H9 (cell line): ENCODE results near the gene KLF13. TPM values are rescaled to one million over a fixed set of nuclear protein-coding genes. Genes with fewer than 3 reads are reported as not detected.

ENCODE experiments used
- DNase-seq: peaks from one replicate; pipeline ENCODE4 v3.0.0-alpha.2; 2017
- H2AFZ ChIP-seq: one replicate; pipeline ENCODE4 v1.6.1; 2013; ENCODE audit warnings: mild to moderate bottlenecking, low read length, control low read depth, moderate library complexity
- H2AK5ac ChIP-seq: 2 replicates; pipeline ENCODE4 v1.6.1; 2013; ENCODE audit warnings: low read length, control low read depth, mixed read lengths; ENCODE audit not compliant: insufficient read length
- H2BK120ac ChIP-seq: one replicate; pipeline ENCODE4 v1.6.1; 2013; ENCODE audit warnings: low read depth, mild to moderate bottlenecking, low read length, control low read depth, inconsistent platforms; ENCODE audit not compliant: poor library complexity, severe bottlenecking
- H2BK12ac ChIP-seq: 2 replicates; pipeline ENCODE4 v1.6.1; 2013; ENCODE audit warnings: low read length, control low read depth, mixed read lengths, low read depth; ENCODE audit not compliant: insufficient read length
- H2BK15ac ChIP-seq: 2 replicates; pipeline ENCODE4 v1.6.1; 2013; ENCODE audit warnings: low read depth, low read length, control low read depth
- H2BK20ac ChIP-seq: one replicate; pipeline ENCODE4 v1.6.1; 2013; ENCODE audit warnings: low read depth, mild to moderate bottlenecking, low read length, control low read depth, inconsistent platforms; ENCODE audit not compliant: poor library complexity, severe bottlenecking
- H2BK5ac ChIP-seq: 2 replicates; pipeline ENCODE4 v1.6.1; 2013; ENCODE audit warnings: low read length, control low read depth, mixed read lengths; ENCODE audit not compliant: insufficient read length
- H3K14ac ChIP-seq: 2 replicates; pipeline ENCODE4 v1.6.1; 2013; ENCODE audit warnings: low read length, control low read depth; ENCODE audit not compliant: insufficient read depth
- H3K18ac ChIP-seq: 2 replicates; pipeline ENCODE4 v1.6.1; 2013; ENCODE audit warnings: low read depth, mild to moderate bottlenecking, mixed read lengths, low read length, control low read depth; ENCODE audit not compliant: insufficient read length
- H3K23ac ChIP-seq: 2 replicates; pipeline ENCODE4 v1.6.1; 2013; ENCODE audit warnings: low read length, control low read depth, mixed read lengths, low read depth; ENCODE audit not compliant: insufficient read length
- H3K23me2 ChIP-seq: 2 replicates; pipeline ENCODE4 v1.6.1; 2013; ENCODE audit warnings: low read depth, mild to moderate bottlenecking, mixed read lengths, low read length, control low read depth; ENCODE audit not compliant: insufficient read length, poor library complexity, severe bottlenecking
- H3K27ac ChIP-seq: 2 replicates; pipeline ENCODE4 v1.5.1; 2013; ENCODE audit warnings: low read length, control low read depth, mixed read lengths, low read depth; ENCODE audit not compliant: insufficient read length
- H3K27me3 ChIP-seq: 2 replicates; pipeline ENCODE4 v1.6.1; 2013; ENCODE audit warnings: low read length, control low read depth, inconsistent platforms; ENCODE audit not compliant: insufficient read depth
- H3K4ac ChIP-seq: 2 replicates; pipeline ENCODE4 v1.6.1; 2013; ENCODE audit warnings: low read depth, mild to moderate bottlenecking, control low read depth, inconsistent platforms, low read length, moderate library complexity
- H3K4me1 ChIP-seq: 2 replicates; pipeline ENCODE4 v1.6.1; 2013; ENCODE audit warnings: low read length, control low read depth, inconsistent platforms; ENCODE audit not compliant: insufficient read depth
- H3K4me2 ChIP-seq: 2 replicates; pipeline ENCODE4 v1.6.1; 2013; ENCODE audit warnings: low read length, control low read depth, mixed read lengths; ENCODE audit not compliant: insufficient read length, insufficient read depth
- H3K56ac ChIP-seq: 2 replicates; pipeline ENCODE4 v1.6.1; 2013; ENCODE audit warnings: low read depth, mild to moderate bottlenecking, mixed read lengths, low read length, control low read depth; ENCODE audit not compliant: insufficient read length
- H3K79me1 ChIP-seq: 2 replicates; pipeline ENCODE4 v1.6.1; 2013; ENCODE audit warnings: low read depth, mild to moderate bottlenecking, moderate library complexity, low read length, control low read depth, inconsistent platforms; ENCODE audit not compliant: insufficient read depth, poor library complexity, severe bottlenecking
- H3K79me2 ChIP-seq: 2 replicates; pipeline ENCODE4 v1.6.1; 2013; ENCODE audit warnings: low read length, control low read depth, inconsistent platforms; ENCODE audit not compliant: insufficient read depth
- H3K9ac ChIP-seq: 2 replicates; pipeline ENCODE4 v1.6.1; 2013; ENCODE audit warnings: low read length, control low read depth, mixed read lengths; ENCODE audit not compliant: insufficient read length; ENCODE audit errors: extremely low read depth
- H3K9me3 ChIP-seq: one replicate; pipeline ENCODE4 v1.6.1; 2013; ENCODE audit warnings: low read depth, low read length, inconsistent platforms; ENCODE audit not compliant: control insufficient read depth
- H3T11ph ChIP-seq: one replicate; pipeline ENCODE4 v1.6.1; 2013; ENCODE audit warnings: mild to moderate bottlenecking, low read length, control low read depth, inconsistent platforms
- H4K20me1 ChIP-seq: one replicate; pipeline ENCODE4 v1.6.1; 2013; ENCODE audit not compliant: control insufficient read depth, insufficient read length, insufficient read depth
- H4K5ac ChIP-seq: 2 replicates; pipeline ENCODE4 v1.6.1; 2013; ENCODE audit warnings: low read depth, mild to moderate bottlenecking, mixed read lengths, low read length, control low read depth; ENCODE audit not compliant: insufficient read length
- H4K8ac ChIP-seq: replicated peaks from 2 replicates; pipeline ENCODE4 v1.6.1; 2013; ENCODE audit warnings: low read length, control low read depth, mixed read lengths, low read depth; ENCODE audit not compliant: insufficient read length
- H4K91ac ChIP-seq: 2 replicates; pipeline ENCODE4 v1.6.1; 2013; ENCODE audit warnings: low read depth, mild to moderate bottlenecking, moderate library complexity, mixed read lengths, low read length, control low read depth; ENCODE audit not compliant: insufficient read length
- H3K27ac Mint-ChIP-seq, 3 experiments: 2 replicates in 2 of 3; 3 replicates in 1 of 3; pipeline ENCODE4 v1.8.0; 2020 to 2021; ENCODE audit warnings: mixed read lengths in 3 of 3, mild to moderate bottlenecking in 1 of 3, moderate library complexity in 1 of 3
- H3K27me3 Mint-ChIP-seq: 2 replicates; pipeline ENCODE4 v1.8.0; 2021; ENCODE audit warnings: low read depth, mild to moderate bottlenecking, moderate library complexity, mixed read lengths
- H3K36me3 Mint-ChIP-seq, 3 experiments: 2 replicates in 2 of 3; 3 replicates in 1 of 3; pipeline ENCODE4 v1.8.0; 2020 to 2021; ENCODE audit warnings: low read depth in 3 of 3, mixed read lengths in 3 of 3; ENCODE audit not compliant: insufficient read depth in 1 of 3
- H3K4me1 Mint-ChIP-seq, 2 experiments: 2 replicates each; pipeline ENCODE4 v1.8.0; 2020; ENCODE audit warnings: mixed read lengths in 2 of 2
- H3K4me3 Mint-ChIP-seq, 2 experiments: 2 replicates in 1 of 2; 3 replicates in 1 of 2; pipeline ENCODE4 v1.8.0; 2020 to 2021; ENCODE audit warnings: mild to moderate bottlenecking in 2 of 2, mixed read lengths in 2 of 2, moderate library complexity in 1 of 2
- H3K9me3 Mint-ChIP-seq, 2 experiments: 2 replicates in 1 of 2; 3 replicates in 1 of 2; pipeline ENCODE4 v1.8.0; 2020; ENCODE audit warnings: mild to moderate bottlenecking in 2 of 2, mixed read lengths in 2 of 2, moderate library complexity in 1 of 2
- CTCF ChIP-seq: fragments of 200-600 bp; sonication (generic); conservative IDR thresholded peaks from 3 replicates; pipeline ENCODE4 v1.8.0; 2021; ENCODE audit warnings: antibody characterized with exemption, mild to moderate bottlenecking
- WGBS: extraction: QIAGEN DNeasy Blood & Tissue Kit; methylation state at CpG from one replicate; pipeline ENCODE4 v1.1.7; 2013; ENCODE audit warnings: missing lambda C conversion rate, low lambda C conversion rate, mixed read lengths; ENCODE audit not compliant: insufficient read length; ENCODE audit errors: extremely low coverage; 5-methylcytosine and 5-hydroxymethylcytosine counted together
- total RNA-seq: library from RNA; stranded (reverse); gene quantifications from 2 replicates; pipeline ENCODE4 v1.2.1, GENCODE V29; 2021

The KLF13 gene
- total RNA-seq, 1 experiment from 2014 or later: 33.4 TPM

GRCh38 chr15:31347981-31348803 lies 21.6 kb downstream of the KLF13 start:
- Histone ChIP-seq H3K9ac (no peak overlapping the region), H2AK5ac (no peak overlapping the region), H3K4me2 (no peak overlapping the region), H2BK120ac (no peak overlapping the region), H3K79me2 (no peaks in the 10 kb centered on the region; the same call in 1 of the 2 replicates), H3K56ac (no peak overlapping the region), H2BK15ac (no peak overlapping the region), H4K8ac (no peak overlapping the region), H3K4ac (no peak overlapping the region), H3K27ac (no peak overlapping the region), H3K4me1 (no peaks in the 10 kb centered on the region), H2BK20ac (no peak overlapping the region), H2BK12ac (no peak overlapping the region), H3K9me3 (no peaks in the 10 kb centered on the region), H3K27me3 (no peaks in the 10 kb centered on the region), H2AFZ (no peak overlapping the region), H3T11ph (no peak overlapping the region), H3K14ac (no peak overlapping the region; the same call in 1 of the 2 replicates), H4K91ac (no peak overlapping the region), H4K5ac (no peak overlapping the region), H3K18ac (no peak overlapping the region), H3K23me2 (no peaks in the 10 kb centered on the region), H3K79me1 (peaks cover 4% of the 10 kb centered on the region), H4K20me1 (peaks cover 3% of the 10 kb centered on the region), H2BK5ac (no peak overlapping the region), H3K23ac (no peak overlapping the region)
- peaks cover 0 to 2% (median 0%) of the 10 kb centered on the region in 3 experiments; a peak in 1 of 7 replicates for H3K36me3 Mint-ChIP-seq
- DNase-seq: no peak
- TF ChIP-seq CTCF: no peak
- H3K4me1 Mint-ChIP-seq: peaks cover 42 to 46% of the 10 kb centered on the region in 2 experiments
- H3K27ac Mint-ChIP-seq: peak overlapping the region in 1 of 3 experiments; percentile 27; a peak in 1 of 7 replicates
- H3K4me3 Mint-ChIP-seq: no peak overlapping the region
- H3K9me3 Mint-ChIP-seq: no peaks in the 10 kb centered on the region
- no CpG with 5 or more reads among the region's 19 CpGs for WGBS
- no peaks in the 10 kb centered on the region for H3K27me3 Mint-ChIP-seq
